BE2C (cell line): Measurements from ENCODE around the gene CFAP99.
A peak's percentile ranks its signal among the peaks of the same experiment; 100 is the strongest.

Experiments used
- DNase-seq: peaks from one replicate; pipeline ENCODE4 v3.0.0-alpha.2; 2020
- H3K27me3 ChIP-seq: fragments of 250-450 bp; sonication (Bioruptor Pico); 2 replicates; pipeline ENCODE4 v1.5.1; 2020; ENCODE audit warnings: mild to moderate bottlenecking
- H3K36me3 ChIP-seq: fragments of 250-450 bp; sonication (Bioruptor Pico); 2 replicates; pipeline ENCODE4 v1.5.1; 2020; ENCODE audit warnings: mild to moderate bottlenecking
- H3K4me1 ChIP-seq: fragments of 250-450 bp; sonication (Bioruptor Pico); 2 replicates; pipeline ENCODE4 v1.5.1; 2020
- H3K4me3 ChIP-seq: 2 replicates; pipeline ENCODE4 v1.5.1; 2011; ENCODE audit warnings: low read depth, low read length
- H3K9me3 ChIP-seq: fragments of 250-450 bp; sonication (Bioruptor Pico); 2 replicates; pipeline ENCODE4 v1.5.1; 2020
- CTCF ChIP-seq: IDR thresholded peaks from 2 replicates; pipeline ENCODE4 v1.5.1; 2012; ENCODE audit warnings: mild to moderate bottlenecking, low read depth, low read length

The CFAP99 gene

DNA sequence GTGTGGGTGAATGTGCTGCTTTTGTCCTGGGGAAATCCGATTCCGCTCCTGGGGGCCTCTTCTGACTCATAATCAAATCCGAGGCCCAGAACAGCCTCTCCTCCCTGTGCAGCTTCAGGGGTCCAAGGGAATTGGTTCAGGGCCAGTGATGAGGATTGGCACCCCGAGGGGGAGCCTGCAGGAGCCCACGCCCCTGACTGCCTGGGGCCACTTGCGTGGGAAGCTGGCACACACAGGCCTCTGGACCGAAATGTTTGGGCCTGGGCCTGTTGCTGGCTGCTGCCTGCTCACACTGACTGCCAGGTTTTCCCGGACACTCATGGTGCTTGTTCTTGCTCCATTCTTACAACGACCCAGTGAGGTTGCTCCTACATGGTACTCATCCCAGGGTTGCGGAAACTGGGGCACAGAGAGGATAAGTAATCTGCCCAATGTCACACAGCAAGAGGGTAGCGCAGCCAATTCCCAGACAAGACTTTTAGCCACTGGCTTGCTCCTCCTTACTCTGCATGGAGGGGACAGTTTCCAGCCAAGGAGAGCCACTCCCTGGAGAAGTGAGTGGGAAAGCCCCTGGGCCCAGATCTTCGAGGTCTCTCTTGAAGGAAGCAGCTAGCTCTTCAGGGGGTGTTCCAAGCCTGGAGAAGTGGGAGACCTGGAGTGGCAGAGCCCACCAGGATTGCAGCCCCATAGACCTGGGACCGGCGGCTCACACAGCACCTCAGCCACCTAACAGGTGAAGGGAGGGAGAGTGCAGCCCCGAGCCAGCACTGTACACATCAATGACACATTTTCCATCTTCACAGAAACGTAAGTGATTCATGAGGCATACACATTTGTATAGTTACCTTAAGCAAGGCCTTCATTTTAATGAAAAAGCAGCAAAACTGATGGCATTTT lies 20.3 kb downstream of the CFAP99 start:
- TF ChIP-seq CTCF: no peak
- Histone ChIP-seq H3K4me1 (no peaks in the 10 kb centered on the region), H3K9me3 (no peaks in the 10 kb centered on the region), H3K27me3 (no peaks in the 10 kb centered on the region), H3K36me3 (no peaks in the 10 kb centered on the region), H3K4me3 (no peak overlapping the region)
- DNase-seq: no peak

DNA sequence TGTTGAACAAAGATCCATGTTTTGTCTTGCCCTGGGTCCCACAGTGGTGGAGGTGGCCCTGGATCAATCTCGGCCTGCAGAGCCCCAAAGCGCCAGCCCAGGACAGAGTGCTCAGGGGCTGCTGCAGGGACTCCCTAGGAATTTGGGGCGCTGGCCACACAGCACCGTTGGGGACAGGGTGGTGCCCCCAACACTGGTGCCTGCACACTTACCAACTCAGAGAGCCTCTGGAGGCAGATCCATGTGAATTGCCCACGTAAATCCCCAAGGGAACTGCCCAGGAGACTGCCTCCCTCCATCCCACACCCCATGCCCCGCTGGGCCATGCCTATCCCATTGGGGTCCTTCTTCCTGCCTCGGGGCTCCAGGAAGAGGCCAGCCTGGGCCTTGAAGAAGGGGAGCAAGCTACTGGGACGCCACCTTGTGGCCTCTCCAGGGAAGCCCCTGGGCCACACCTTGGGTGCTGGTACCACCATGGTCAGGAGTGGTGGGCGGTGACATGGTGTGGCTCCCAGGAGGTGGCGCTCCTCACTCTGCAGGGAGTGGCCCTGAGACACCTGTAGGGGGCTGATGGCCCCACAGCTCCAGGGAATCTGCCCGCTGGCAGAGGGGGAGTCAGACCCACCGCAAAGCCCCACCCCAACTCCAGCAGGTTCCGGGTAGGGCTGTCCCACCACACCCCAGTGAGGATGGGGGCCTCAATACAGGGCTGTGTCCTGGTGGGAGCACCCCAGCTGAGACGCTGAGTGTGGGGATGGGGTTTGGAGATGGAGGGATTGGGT lies 22.8 kb downstream of the CFAP99 start:
- peak; percentile 95 for TF ChIP-seq CTCF
- no peaks in the 10 kb centered on the region for H3K36me3 ChIP-seq
- H3K4me3 ChIP-seq: no peak overlapping the region
- no peaks in the 10 kb centered on the region for H3K4me1 ChIP-seq
- peak; percentile 86 for DNase-seq
- no peaks in the 10 kb centered on the region for H3K27me3 ChIP-seq
- no peaks in the 10 kb centered on the region for H3K9me3 ChIP-seq

DNA sequence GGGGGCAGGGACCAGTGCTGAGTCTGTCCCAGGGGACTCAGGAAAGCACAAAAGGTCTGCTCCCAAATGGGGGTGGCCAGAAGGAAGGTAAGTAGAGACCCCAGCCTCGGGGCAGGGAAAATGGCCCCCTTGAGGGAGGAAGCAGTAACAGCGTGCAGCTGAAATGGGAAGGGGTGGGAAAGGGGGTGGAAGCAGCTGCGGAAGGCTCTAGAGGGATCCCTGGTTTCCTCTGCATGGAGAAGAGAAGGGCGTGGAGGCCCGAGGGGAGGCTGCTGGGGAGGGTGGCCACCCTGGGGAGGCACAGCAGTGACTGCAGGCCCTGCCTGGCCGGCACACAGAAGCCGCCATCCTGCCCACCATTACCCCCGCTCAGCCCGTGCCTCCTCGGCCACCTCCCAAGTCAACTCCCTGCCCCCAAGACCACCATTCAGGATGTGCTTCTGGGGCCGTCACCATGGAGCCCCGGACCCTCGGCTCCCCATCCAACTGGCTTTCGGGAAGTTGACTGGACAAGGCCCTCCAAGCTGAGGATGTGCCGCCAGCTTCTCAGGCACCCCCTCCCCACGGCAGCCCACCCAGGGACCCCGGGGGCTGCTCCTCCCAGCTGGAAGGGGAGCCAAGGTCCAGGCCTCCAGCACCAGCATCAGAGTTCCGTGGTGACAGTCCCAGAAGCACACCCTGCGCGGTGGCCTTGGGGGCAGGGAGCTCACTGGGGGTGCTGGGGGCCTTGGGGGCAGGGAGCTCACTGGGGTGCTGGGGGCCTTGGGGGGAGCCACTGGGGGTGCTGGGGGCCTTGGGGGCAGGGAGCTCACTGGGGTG lies 23.6 kb downstream of the CFAP99 start:
- no peak for TF ChIP-seq CTCF
- no peaks in the 10 kb centered on the region for H3K36me3 ChIP-seq
- H3K9me3 ChIP-seq: no peaks in the 10 kb centered on the region
- no peaks in the 10 kb centered on the region for H3K27me3 ChIP-seq
- H3K4me1 ChIP-seq: no peaks in the 10 kb centered on the region
- no peak overlapping the region for H3K4me3 ChIP-seq
- no peak for DNase-seq

GRCh38 chr4:2443061-2443730 lies 24.4 kb downstream of the CFAP99 start:
- no peaks in the 10 kb centered on the region for H3K9me3 ChIP-seq
- no peak for TF ChIP-seq CTCF

DNA sequence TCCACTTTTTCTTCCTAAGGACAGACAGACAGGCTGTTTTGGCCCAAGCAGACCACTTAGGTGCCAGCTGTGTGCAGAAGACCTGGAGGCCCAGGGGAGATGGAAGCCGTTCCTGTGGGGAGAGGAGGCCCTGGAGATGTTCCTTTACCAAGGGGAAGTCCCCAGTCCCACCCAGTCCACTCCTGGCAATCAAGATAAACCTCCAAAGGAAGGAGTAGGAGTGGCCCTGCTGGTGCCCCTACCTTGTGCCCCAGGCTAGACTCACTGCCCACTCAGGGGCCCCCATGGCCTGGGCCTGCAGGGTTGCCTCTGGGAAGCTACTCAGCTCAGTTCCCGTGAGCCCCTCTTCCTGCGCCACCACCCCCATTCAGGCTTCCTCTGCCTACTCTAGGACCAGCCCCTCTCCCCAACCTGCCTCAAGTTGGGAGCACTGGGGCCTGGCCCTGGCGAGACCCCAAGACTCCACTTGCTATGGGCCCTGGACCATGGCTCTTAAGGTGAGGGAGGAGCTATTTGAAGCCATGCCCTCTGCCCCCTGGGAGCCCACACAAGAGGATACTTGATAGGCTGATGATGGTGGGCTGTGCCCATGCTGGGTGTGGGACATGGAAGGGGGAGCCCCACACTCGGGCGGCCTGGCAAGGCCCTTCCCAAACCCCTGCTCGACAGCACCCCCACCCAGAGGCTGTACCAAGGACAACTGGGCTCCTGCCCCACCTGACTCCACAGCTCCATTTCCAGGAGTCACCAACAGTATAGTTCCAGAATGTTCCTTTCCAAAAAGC lies 25.4 kb downstream of the CFAP99 start:
- no peaks in the 10 kb centered on the region for H3K9me3 ChIP-seq
- no peak overlapping the region for H3K4me3 ChIP-seq
- H3K4me1 ChIP-seq: no peaks in the 10 kb centered on the region
- no peak for TF ChIP-seq CTCF
- H3K36me3 ChIP-seq: no peaks in the 10 kb centered on the region
- DNase-seq: no peak
- H3K27me3 ChIP-seq: no peaks in the 10 kb centered on the region

More at GRCh38 chr4:2443061-2443730, 24.4 kb downstream of the CFAP99 start:
- Histone ChIP-seq H3K4me3 (no peak overlapping the region), H3K27me3 (no peaks in the 10 kb centered on the region), H3K4me1 (no peaks in the 10 kb centered on the region), H3K36me3 (no peaks in the 10 kb centered on the region)
- DNase-seq: no peak
